ENCODE measurements around the gene FAM234B. TPM values are rescaled to one million over a fixed set of nuclear protein-coding genes. Genes with fewer than 3 reads are reported as not detected.
A peak's percentile ranks its signal among the peaks of the same experiment; 100 is the strongest.

Gene FAM234B
- polyA plus RNA-seq, 2 donors: 0.84 to 1.1 TPM

GRCh38 chr12:13094367-13094766 lies 50.2 kb downstream of the FAM234B start:
- no peaks in the 10 kb centered on the region for H3K36me3 ChIP-seq (ENCODE audit: control insufficient read depth in 2 of 2, insufficient read depth in 2 of 2, low read length in 1 of 2)
- peaks cover 0 to 1% of the 10 kb centered on the region in 2 donors for H3K4me1 ChIP-seq (ENCODE audit: control insufficient read depth in 2 of 2, insufficient read depth in 2 of 2, low read length in 1 of 2)
- no peak overlapping the region for H3K27ac ChIP-seq (ENCODE audit: low read depth in 2 of 2, low read length in 1 of 2)
- 41 to 47% methylated on average over 3 of the region's 3 CpGs for WGBS, 2 donors
- peaks cover 0 to 3% of the 10 kb centered on the region in 2 donors for H3K9me3 ChIP-seq (ENCODE audit: control insufficient read depth in 2 of 2, insufficient read depth in 1 of 2, low read depth in 1 of 2, low read length in 1 of 2)
- no peak overlapping the region for H3K4me3 ChIP-seq (ENCODE audit: low read depth in 1 of 2, low read length in 2 of 2)
- no peaks in the 10 kb centered on the region for H3K27me3 ChIP-seq (ENCODE audit: control insufficient read depth in 1 of 2, insufficient read depth in 2 of 2, low read length in 2 of 2)

GRCh38 chr12:13095266-13095995 lies 51.2 kb downstream of the FAM234B start:
- H3K4me1 ChIP-seq (ENCODE audit: control insufficient read depth in 2 of 2, insufficient read depth in 2 of 2, low read length in 1 of 2): peaks cover 0 to 5% of the 10 kb centered on the region in 2 donors
- no peaks in the 10 kb centered on the region for H3K27me3 ChIP-seq (ENCODE audit: control insufficient read depth in 1 of 2, insufficient read depth in 2 of 2, low read length in 2 of 2)
- peaks cover 0 to 3% of the 10 kb centered on the region in 2 donors for H3K9me3 ChIP-seq (ENCODE audit: control insufficient read depth in 2 of 2, insufficient read depth in 1 of 2, low read depth in 1 of 2, low read length in 1 of 2)
- no peak overlapping the region for H3K27ac ChIP-seq (ENCODE audit: low read depth in 2 of 2, low read length in 1 of 2)
- WGBS, 2 donors: 77 to 89% methylated on average over 8 of the region's 8 CpGs
- no peak overlapping the region for H3K4me3 ChIP-seq (ENCODE audit: low read depth in 1 of 2, low read length in 2 of 2)
- H3K36me3 ChIP-seq (ENCODE audit: control insufficient read depth in 2 of 2, insufficient read depth in 2 of 2, low read length in 1 of 2): no peaks in the 10 kb centered on the region

DNA sequence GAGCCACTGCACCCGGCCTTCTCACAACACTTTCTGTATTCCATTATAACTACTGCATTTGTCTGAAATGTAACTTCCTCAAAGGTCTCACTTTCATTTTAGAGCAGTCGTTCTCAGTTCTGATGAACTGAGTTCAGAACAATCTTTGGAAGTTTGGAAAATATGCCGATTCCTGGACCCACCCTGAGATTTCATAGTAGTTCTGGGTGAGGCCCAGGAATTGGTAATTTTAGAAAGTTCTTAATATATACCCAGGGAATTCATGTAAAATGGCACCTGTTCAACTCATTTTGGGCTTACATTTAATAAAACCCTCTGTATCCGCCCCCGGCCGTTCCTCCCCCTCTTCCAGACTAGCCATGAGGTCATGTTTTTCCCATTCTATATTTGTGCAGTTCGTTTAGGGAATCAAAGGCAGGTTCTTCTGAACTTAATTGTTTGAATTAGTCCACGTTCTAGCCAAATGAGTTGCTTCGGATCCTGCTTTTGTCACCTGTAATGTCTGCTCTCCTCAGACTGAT lies 53.4 kb downstream of the FAM234B start:
- Histone ChIP-seq H3K9me3 (ENCODE audit: control insufficient read depth in 2 of 2, insufficient read depth in 1 of 2, low read depth in 1 of 2, low read length in 1 of 2) (no peaks in the 10 kb centered on the region), H3K27ac (ENCODE audit: low read depth in 2 of 2, low read length in 1 of 2) (peak overlapping the region; percentile 70 to 96), H3K4me3 (ENCODE audit: low read depth in 1 of 2, low read length in 2 of 2) (no peak overlapping the region), H3K27me3 (ENCODE audit: control insufficient read depth in 1 of 2, insufficient read depth in 2 of 2, low read length in 2 of 2) (no peaks in the 10 kb centered on the region), H3K4me1 (ENCODE audit: control insufficient read depth in 2 of 2, insufficient read depth in 2 of 2, low read length in 1 of 2) (peaks cover 0 to 5% of the 10 kb centered on the region in 2 donors), H3K36me3 (ENCODE audit: control insufficient read depth in 2 of 2, insufficient read depth in 2 of 2, low read length in 1 of 2) (no peaks in the 10 kb centered on the region)
- 36 to 40% methylated on average over 9 of the region's 9 CpGs for WGBS, 2 donors

DNA sequence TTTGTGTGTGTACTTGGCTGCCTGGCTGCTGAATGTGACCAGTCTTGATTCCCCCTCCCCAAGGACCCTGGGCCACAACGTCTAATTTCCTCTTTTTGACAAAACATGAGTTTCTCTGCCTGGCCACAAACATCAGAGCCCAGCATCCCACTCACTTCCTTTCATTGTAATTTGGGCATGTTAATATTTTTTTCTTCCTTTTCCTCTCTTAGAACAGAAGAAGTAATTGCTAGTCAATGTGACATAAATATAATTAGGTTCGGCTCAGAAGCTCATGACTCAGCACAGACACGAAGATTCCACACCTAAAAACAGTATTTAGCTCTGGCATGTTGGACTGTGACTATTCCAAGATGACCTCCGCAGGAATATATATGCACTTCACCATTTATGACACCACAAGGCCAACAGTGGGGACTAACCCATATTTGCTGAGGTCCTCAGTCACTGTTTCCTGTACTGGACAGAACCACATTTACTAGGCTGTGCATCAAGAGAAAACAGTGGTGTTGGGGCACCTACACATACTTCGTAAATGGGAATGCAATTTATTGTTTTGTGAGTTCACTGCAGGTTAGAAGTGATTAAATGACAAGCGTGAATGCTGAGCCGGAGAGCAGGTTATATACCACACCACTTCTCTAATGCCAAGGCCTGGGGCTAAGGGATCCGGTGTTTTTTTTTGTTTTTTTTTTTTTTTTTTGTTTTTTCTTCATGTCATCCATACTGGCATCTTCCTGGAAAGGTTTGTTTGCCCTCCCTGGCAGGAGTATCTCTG lies 55.1 kb downstream of the FAM234B start:
- Histone ChIP-seq H3K27ac (ENCODE audit: low read depth in 2 of 2, low read length in 1 of 2) (peak overlapping the region; percentile 96 to 99), H3K9me3 (ENCODE audit: control insufficient read depth in 2 of 2, insufficient read depth in 1 of 2, low read depth in 1 of 2, low read length in 1 of 2) (no peaks in the 10 kb centered on the region)
- WGBS, 2 donors: 33 to 37% methylated on average over 8 of the region's 8 CpGs

GRCh38 chr12:13099844-13100604 lies 55.8 kb downstream of the FAM234B start:
- Histone ChIP-seq H3K27ac (ENCODE audit: low read depth in 2 of 2, low read length in 1 of 2) (peak overlapping the region; percentile 96), H3K9me3 (ENCODE audit: control insufficient read depth in 2 of 2, insufficient read depth in 1 of 2, low read depth in 1 of 2, low read length in 1 of 2) (no peaks in the 10 kb centered on the region), H3K4me3 (ENCODE audit: low read depth in 1 of 2, low read length in 2 of 2) (no peak overlapping the region), H3K36me3 (ENCODE audit: control insufficient read depth in 2 of 2, insufficient read depth in 2 of 2, low read length in 1 of 2) (no peaks in the 10 kb centered on the region), H3K4me1 (ENCODE audit: control insufficient read depth in 2 of 2, insufficient read depth in 2 of 2, low read length in 1 of 2) (peaks cover 0 to 5% of the 10 kb centered on the region in 2 donors), H3K27me3 (ENCODE audit: control insufficient read depth in 1 of 2, insufficient read depth in 2 of 2, low read length in 2 of 2) (no peaks in the 10 kb centered on the region)
- 57 to 76% methylated on average over 10 of the region's 10 CpGs for WGBS, 2 donors

More for the DNA sequence above, 55.1 kb downstream of the FAM234B start:
- H3K36me3 ChIP-seq (ENCODE audit: control insufficient read depth in 2 of 2, insufficient read depth in 2 of 2, low read length in 1 of 2): no peaks in the 10 kb centered on the region
- H3K4me3 ChIP-seq (ENCODE audit: low read depth in 1 of 2, low read length in 2 of 2): no peak overlapping the region
- peaks cover 0 to 5% of the 10 kb centered on the region in 2 donors for H3K4me1 ChIP-seq (ENCODE audit: control insufficient read depth in 2 of 2, insufficient read depth in 2 of 2, low read length in 1 of 2)
- no peaks in the 10 kb centered on the region for H3K27me3 ChIP-seq (ENCODE audit: control insufficient read depth in 1 of 2, insufficient read depth in 2 of 2, low read length in 2 of 2)

GRCh38 chr12:13100605-13100881 lies 56.4 kb downstream of the FAM234B start:
- Histone ChIP-seq H3K27ac (ENCODE audit: low read depth in 2 of 2, low read length in 1 of 2) (peak overlapping the region; percentile 96), H3K9me3 (ENCODE audit: control insufficient read depth in 2 of 2, insufficient read depth in 1 of 2, low read depth in 1 of 2, low read length in 1 of 2) (no peaks in the 10 kb centered on the region), H3K4me3 (ENCODE audit: low read depth in 1 of 2, low read length in 2 of 2) (peak overlapping the region in 1 of 2 donors; percentile 56), H3K4me1 (ENCODE audit: control insufficient read depth in 2 of 2, insufficient read depth in 2 of 2, low read length in 1 of 2) (peaks cover 0 to 5% of the 10 kb centered on the region in 2 donors), H3K27me3 (ENCODE audit: control insufficient read depth in 1 of 2, insufficient read depth in 2 of 2, low read length in 2 of 2) (no peaks in the 10 kb centered on the region), H3K36me3 (ENCODE audit: control insufficient read depth in 2 of 2, insufficient read depth in 2 of 2, low read length in 1 of 2) (no peaks in the 10 kb centered on the region)
- 22 to 23% methylated on average over 6 of the region's 6 CpGs for WGBS, 2 donors

- Histone ChIP-seq H3K4me3 (ENCODE audit: low read depth in 1 of 2, low read length in 2 of 2) (peak overlapping the region; percentile 56 to 59), H3K36me3 (ENCODE audit: control insufficient read depth in 2 of 2, insufficient read depth in 2 of 2, low read length in 1 of 2) (no peaks in the 10 kb centered on the region), H3K27me3 (ENCODE audit: control insufficient read depth in 1 of 2, insufficient read depth in 2 of 2, low read length in 2 of 2) (no peaks in the 10 kb centered on the region), H3K27ac (ENCODE audit: low read depth in 2 of 2, low read length in 1 of 2) (peak overlapping the region; percentile 96), H3K4me1 (ENCODE audit: control insufficient read depth in 2 of 2, insufficient read depth in 2 of 2, low read length in 1 of 2) (peaks cover 0 to 5% of the 10 kb centered on the region in 2 donors), H3K9me3 (ENCODE audit: control insufficient read depth in 2 of 2, insufficient read depth in 1 of 2, low read depth in 1 of 2, low read length in 1 of 2) (no peaks in the 10 kb centered on the region)
- 3% methylated on average over 71 to 79 of the region's 79 CpGs for WGBS, 2 donors
These were observed 56.9 kb downstream of the FAM234B start for GRCh38 chr12:13100882-13101769.

GRCh38 chr12:13101821-13102375 lies 57.7 kb downstream of the FAM234B start:
- Histone ChIP-seq H3K4me3 (ENCODE audit: low read depth in 1 of 2, low read length in 2 of 2) (peak overlapping the region; percentile 56 to 59), H3K36me3 (ENCODE audit: control insufficient read depth in 2 of 2, insufficient read depth in 2 of 2, low read length in 1 of 2) (no peaks in the 10 kb centered on the region), H3K9me3 (ENCODE audit: control insufficient read depth in 2 of 2, insufficient read depth in 1 of 2, low read depth in 1 of 2, low read length in 1 of 2) (no peaks in the 10 kb centered on the region), H3K4me1 (ENCODE audit: control insufficient read depth in 2 of 2, insufficient read depth in 2 of 2, low read length in 1 of 2) (peaks cover 0 to 5% of the 10 kb centered on the region in 2 donors), H3K27me3 (ENCODE audit: control insufficient read depth in 1 of 2, insufficient read depth in 2 of 2, low read length in 2 of 2) (no peaks in the 10 kb centered on the region), H3K27ac (ENCODE audit: low read depth in 2 of 2, low read length in 1 of 2) (peak overlapping the region; percentile 96)
- 35 to 43% methylated on average over 10 of the region's 10 CpGs for WGBS, 2 donors

Measured in esophagus (tissue), 2 donors.